HCT116 (cell line): ENCODE measurements around the gene CREG2. TPM values are rescaled to one million over a fixed set of nuclear protein-coding genes. Genes with fewer than 3 reads are reported as not detected.

ENCODE experiments used
- ATAC-seq: fragments of 200-7000 bp; cut with Tn5 transposase; 2 replicates; pipeline ENCODE4 v1.9.1; 2020; ENCODE audit warnings: mild to moderate bottlenecking, moderate library complexity
- BruUV-seq: library from RNA; stranded (reverse); fragments of 400-500 nt; replicated peaks from 2 replicates; lab custom pipeline; 2021; lab: Mats Ljungman, UMichigan
- CTCF ChIA-PET: fragments of 300-600 bp; sonication (Branson Sonifier 250); formaldehyde crosslinking; loops from one replicate; lab custom pipeline; 2021; ENCODE audit warnings: antibody characterized with exemption; lab: Charles Lee
- POLR2A ChIA-PET: fragments of 300-600, 350-600 bp; sonication (Branson Sonifier 250); formaldehyde crosslinking; loops from one replicate; lab custom pipeline; 2021; ENCODE audit warnings: antibody characterized with exemption; lab: Charles Lee
- RAD21 ChIA-PET, 2 experiments: fragments of 300-600 bp; sonication (Branson Sonifier 250); formaldehyde crosslinking; loops; one replicate each; lab custom pipeline; 2023; ENCODE audit warnings: low total read pairs in 2 of 2; ENCODE audit not compliant: uncharacterized antibody in 2 of 2, unreplicated experiment in 2 of 2, low non-redundant PET in 1 of 2; lab: Charles Lee
- DNase-seq: peaks from one replicate; pipeline ENCODE4 v3.0.0-alpha.2; 2010; ENCODE audit warnings: low read depth, low spot score
- H2AFZ ChIP-seq: fragments of 200-600 bp; shearing (Covaris generic), sonication (generic); 2 replicates; pipeline ENCODE4 v1.6.1; 2017; ENCODE audit warnings: low read depth, mixed run types, mixed read lengths, antibody characterized with exemption, low read length; ENCODE audit not compliant: poor library complexity, severe bottlenecking
- H3K27ac ChIP-seq: 2 replicates; pipeline ENCODE4 v1.5.1; 2012; ENCODE audit warnings: low read depth, low read length
- H3K27me3 ChIP-seq: fragments of 200-600 bp; sonication (generic); 2 replicates; pipeline ENCODE4 v1.6.1; 2016; ENCODE audit warnings: mixed run types, low read length, mixed read lengths; ENCODE audit not compliant: insufficient read depth
- H3K36me3 ChIP-seq, 2 experiments: fragments of 200-500 bp in 1 of 2; fragments of 200-600 bp in 1 of 2; sonication (Bioruptor generic) in 1 of 2; sonication (generic) in 1 of 2; 2 replicates each; pipeline versions ENCODE4 v1.5.1 to v1.6.1; 2014 to 2016; ENCODE audit warnings: low read length in 2 of 2, inconsistent platforms in 1 of 2, mixed read lengths in 1 of 2, mixed run types in 1 of 2; ENCODE audit not compliant: insufficient read depth in 2 of 2, control insufficient read depth in 1 of 2
- H3K4me1 ChIP-seq, 2 experiments: fragments of 200-600 bp in 1 of 2; sonication (generic) in 1 of 2; 2 replicates each; pipeline versions ENCODE4 v1.5.1 to v1.6.1; 2012 to 2017; ENCODE audit warnings: low read length in 2 of 2, inconsistent platforms in 1 of 2, mild to moderate bottlenecking in 1 of 2, mixed read lengths in 1 of 2, mixed run types in 1 of 2, moderate library complexity in 1 of 2; ENCODE audit not compliant: insufficient read depth in 2 of 2, control insufficient read depth in 1 of 2
- H3K4me2 ChIP-seq: fragments of 200-600 bp; sonication (generic); 2 replicates; pipeline ENCODE4 v1.6.1; 2017; ENCODE audit warnings: mixed run types, low read length, mixed read lengths
- H3K4me3 ChIP-seq, 2 experiments: fragments of 200-600 bp in 1 of 2; sonication (generic) in 1 of 2; replicated peaks in 1 of 2; 2 replicates each; pipeline ENCODE4 v1.5.1; 2011 to 2016; ENCODE audit warnings: low read length in 2 of 2, control low read depth in 1 of 2, low read depth in 1 of 2, mild to moderate bottlenecking in 1 of 2, mixed read lengths in 1 of 2, mixed run types in 1 of 2
- H3K79me2 ChIP-seq: fragments of 200-600 bp; sonication (generic); 2 replicates; pipeline ENCODE4 v1.6.1; 2017; ENCODE audit warnings: mild to moderate bottlenecking, mixed run types, low read length, moderate library complexity, mixed read lengths; ENCODE audit not compliant: insufficient read depth
- H3K9ac ChIP-seq: fragments of 200-600 bp; sonication (generic); 2 replicates; pipeline ENCODE4 v1.6.1; 2016; ENCODE audit warnings: low read length, mixed read lengths
- H3K9me2 ChIP-seq: fragments of 200-600 bp; sonication (generic), shearing (Covaris generic); 2 replicates; pipeline ENCODE4 v1.6.1; 2017; ENCODE audit warnings: mixed run types, mild to moderate bottlenecking, moderate library complexity; ENCODE audit not compliant: insufficient read depth
- H3K9me3 ChIP-seq, 2 experiments: fragments of 200-500 bp in 1 of 2; fragments of 200-600 bp in 1 of 2; sonication (Bioruptor generic) in 1 of 2; sonication (generic) in 1 of 2; 2 replicates each; pipeline ENCODE4 v1.6.1; 2014 to 2017; ENCODE audit warnings: low read length in 2 of 2, mixed read lengths in 2 of 2, inconsistent platforms in 1 of 2, low read depth in 1 of 2, mild to moderate bottlenecking in 1 of 2, mixed run types in 1 of 2, moderate library complexity in 1 of 2; ENCODE audit not compliant: control insufficient read depth in 1 of 2, insufficient read depth in 1 of 2
- H4K20me1 ChIP-seq: fragments of 200-600 bp; sonication (generic), shearing (Covaris generic); 2 replicates; pipeline ENCODE4 v1.6.1; 2017; ENCODE audit warnings: mixed run types, mild to moderate bottlenecking, moderate library complexity; ENCODE audit not compliant: insufficient read depth
- CBX3 ChIP-seq: IDR thresholded peaks from 2 replicates; pipeline ENCODE4 v1.6.1; 2012; ENCODE audit warnings: low read depth
- CEBPB ChIP-seq: IDR thresholded peaks from 2 replicates; pipeline ENCODE4 v1.6.1; 2012; ENCODE audit warnings: low read depth
- JUND ChIP-seq: IDR thresholded peaks from 2 replicates; pipeline ENCODE4 v1.6.1; 2012
- RAD21 ChIP-seq: IDR thresholded peaks from 2 replicates; pipeline ENCODE4 v1.6.1; 2012; ENCODE audit warnings: low read depth, mild to moderate bottlenecking
- SIN3A ChIP-seq: IDR thresholded peaks from 2 replicates; pipeline ENCODE4 v1.6.1; 2012; ENCODE audit warnings: low read depth
- SP1 ChIP-seq: IDR thresholded peaks from 2 replicates; pipeline ENCODE4 v1.6.1; 2012; ENCODE audit warnings: low read depth
- SRF ChIP-seq: IDR thresholded peaks from 2 replicates; pipeline ENCODE4 v1.6.1; 2012; ENCODE audit warnings: low read depth
- TCF7L2 ChIP-seq: IDR thresholded peaks from 2 replicates; pipeline ENCODE4 v1.7.0; 2011; ENCODE audit warnings: borderline replicate concordance, inconsistent platforms; ENCODE audit not compliant: insufficient read depth, insufficient read length; ENCODE audit errors: extremely low read depth
- intact Hi-C: fragments of 100-400 bp; cut with micrococcal nuclease; formaldehyde crosslinking; loops from 2 replicates; pipeline ENCODE4 v1.10.0; 2022
- total RNA-seq: library from RNA; stranded (reverse); gene quantifications from one replicate; pipeline ENCODE4 v1.2.1, GENCODE V29; 2021; ENCODE audit not compliant: unreplicated experiment
- TF ChIP-seq, protein P1 (sequence below): IDR thresholded peaks from 2 replicates; pipeline ENCODE4 v1.6.1; 2012
- TF ChIP-seq, protein P2 (sequence below): IDR thresholded peaks from 2 replicates; pipeline ENCODE4 v1.6.1; 2011; ENCODE audit warnings: mild to moderate bottlenecking, low read length, moderate library complexity; ENCODE audit not compliant: insufficient replicate concordance; ENCODE audit errors: extremely low read depth
- TF ChIP-seq, protein P3 (sequence below): IDR thresholded peaks from 2 replicates; pipeline ENCODE4 v1.6.1; 2012; ENCODE audit warnings: low read depth
- TF ChIP-seq, protein P4 (sequence below), 3 experiments: fragments of 200-600 bp in 1 of 3; sonication (generic) in 1 of 3; IDR thresholded peaks in 2 of 3; conservative IDR thresholded peaks in 1 of 3; 2 replicates each; pipeline ENCODE4 v1.5.1; 2012 to 2017; ENCODE audit warnings: low read depth in 2 of 3, low read length in 2 of 3, antibody characterized with exemption in 1 of 3, borderline replicate concordance in 1 of 3, control low read depth in 1 of 3, mild to moderate bottlenecking in 1 of 3, mixed read lengths in 1 of 3, mixed run types in 1 of 3, moderate library complexity in 1 of 3; ENCODE audit not compliant: insufficient read depth in 1 of 3

CREG2 gene
- total RNA-seq, 1 experiment from 2014 or later: 0.12 TPM

DNA sequence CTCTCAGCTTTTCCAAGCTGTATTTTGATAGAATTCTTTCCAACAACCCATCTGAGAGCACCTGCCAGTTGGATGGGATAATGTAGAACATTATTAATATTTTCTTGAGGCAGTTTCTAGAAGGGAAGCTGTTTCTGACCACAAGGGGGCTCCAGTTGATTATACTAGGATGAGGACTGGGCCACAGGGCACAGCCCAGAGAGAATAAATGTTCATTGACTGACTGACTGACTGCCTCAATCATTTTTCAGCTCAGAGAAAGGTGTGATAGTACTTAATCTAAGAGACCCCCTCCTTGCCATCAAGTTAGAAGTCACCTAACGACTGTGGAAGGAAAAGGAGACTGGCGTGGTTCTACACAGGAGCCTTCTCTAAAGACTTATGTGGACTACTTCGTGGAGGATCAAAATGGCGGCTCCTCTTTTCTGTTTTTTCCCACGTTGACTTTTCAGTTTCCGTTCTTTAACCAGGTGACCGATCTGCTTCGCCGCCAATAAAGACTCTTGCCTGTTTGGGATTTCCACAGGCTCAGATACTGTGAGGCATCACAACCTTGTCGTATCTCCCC is 31.9 kb upstream of the CREG2 start:
- ATAC-seq: peak; percentile 91
- no peak overlapping the region for H3K9ac ChIP-seq
- POLR2A ChIA-PET: no interaction called here
- peak overlapping the region; percentile 31 for H2AFZ ChIP-seq
- H3K27me3 ChIP-seq: no peaks in the 10 kb centered on the region
- H3K4me3 ChIP-seq: no peak overlapping the region
- H3K9me2 ChIP-seq: no peaks in the 10 kb centered on the region
- no peak overlapping the region for H3K27ac ChIP-seq
- RAD21 ChIA-PET: interaction anchor here (0.5 to 1.1 kb wide), 5 partner anchors 64 to 1023 kb away, joined by 3 to 5 read pairs (median 4); no protein-coding TSS in a partner anchor
- H3K79me2 ChIP-seq: no peaks in the 10 kb centered on the region
- no peaks in the 10 kb centered on the region for H4K20me1 ChIP-seq
- BruUV-seq: no TSS peak
- H3K4me2 ChIP-seq: no peak overlapping the region
- DNase-seq: peak; percentile 49
- H3K36me3 ChIP-seq: no peaks in the 10 kb centered on the region
- CTCF ChIA-PET: interaction anchor here (0.5 to 3.2 kb wide), 13 partner anchors 10 to 821 kb away, joined by 3 to 18 read pairs (median 3); no protein-coding TSS in a partner anchor
- intact Hi-C loops: loop anchor here (1.0 to 10.0 kb wide), 6 partner anchors 76 to 1030 kb away; no protein-coding TSS in a partner anchor
- H3K9me3 ChIP-seq: no peaks in the 10 kb centered on the region
- H3K4me1 ChIP-seq: no peaks in the 10 kb centered on the region
- TF ChIP-seq, protein P1, sequence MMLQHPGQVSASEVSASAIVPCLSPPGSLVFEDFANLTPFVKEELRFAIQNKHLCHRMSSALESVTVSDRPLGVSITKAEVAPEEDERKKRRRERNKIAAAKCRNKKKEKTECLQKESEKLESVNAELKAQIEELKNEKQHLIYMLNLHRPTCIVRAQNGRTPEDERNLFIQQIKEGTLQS: no peak
- TF ChIP-seq RAD21: peak; percentile 91
- no peak for TF ChIP-seq CEBPB
- TF ChIP-seq, protein P2, sequence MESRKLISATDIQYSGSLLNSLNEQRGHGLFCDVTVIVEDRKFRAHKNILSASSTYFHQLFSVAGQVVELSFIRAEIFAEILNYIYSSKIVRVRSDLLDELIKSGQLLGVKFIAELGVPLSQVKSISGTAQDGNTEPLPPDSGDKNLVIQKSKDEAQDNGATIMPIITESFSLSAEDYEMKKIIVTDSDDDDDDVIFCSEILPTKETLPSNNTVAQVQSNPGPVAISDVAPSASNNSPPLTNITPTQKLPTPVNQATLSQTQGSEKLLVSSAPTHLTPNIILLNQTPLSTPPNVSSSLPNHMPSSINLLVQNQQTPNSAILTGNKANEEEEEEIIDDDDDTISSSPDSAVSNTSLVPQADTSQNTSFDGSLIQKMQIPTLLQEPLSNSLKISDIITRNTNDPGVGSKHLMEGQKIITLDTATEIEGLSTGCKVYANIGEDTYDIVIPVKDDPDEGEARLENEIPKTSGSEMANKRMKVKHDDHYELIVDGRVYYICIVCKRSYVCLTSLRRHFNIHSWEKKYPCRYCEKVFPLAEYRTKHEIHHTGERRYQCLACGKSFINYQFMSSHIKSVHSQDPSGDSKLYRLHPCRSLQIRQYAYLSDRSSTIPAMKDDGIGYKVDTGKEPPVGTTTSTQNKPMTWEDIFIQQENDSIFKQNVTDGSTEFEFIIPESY: no peak
- peak; percentile 18; the same call in 1 of the 2 replicates for TF ChIP-seq CBX3
- no peak for TF ChIP-seq JUND
- TF ChIP-seq, protein P3, sequence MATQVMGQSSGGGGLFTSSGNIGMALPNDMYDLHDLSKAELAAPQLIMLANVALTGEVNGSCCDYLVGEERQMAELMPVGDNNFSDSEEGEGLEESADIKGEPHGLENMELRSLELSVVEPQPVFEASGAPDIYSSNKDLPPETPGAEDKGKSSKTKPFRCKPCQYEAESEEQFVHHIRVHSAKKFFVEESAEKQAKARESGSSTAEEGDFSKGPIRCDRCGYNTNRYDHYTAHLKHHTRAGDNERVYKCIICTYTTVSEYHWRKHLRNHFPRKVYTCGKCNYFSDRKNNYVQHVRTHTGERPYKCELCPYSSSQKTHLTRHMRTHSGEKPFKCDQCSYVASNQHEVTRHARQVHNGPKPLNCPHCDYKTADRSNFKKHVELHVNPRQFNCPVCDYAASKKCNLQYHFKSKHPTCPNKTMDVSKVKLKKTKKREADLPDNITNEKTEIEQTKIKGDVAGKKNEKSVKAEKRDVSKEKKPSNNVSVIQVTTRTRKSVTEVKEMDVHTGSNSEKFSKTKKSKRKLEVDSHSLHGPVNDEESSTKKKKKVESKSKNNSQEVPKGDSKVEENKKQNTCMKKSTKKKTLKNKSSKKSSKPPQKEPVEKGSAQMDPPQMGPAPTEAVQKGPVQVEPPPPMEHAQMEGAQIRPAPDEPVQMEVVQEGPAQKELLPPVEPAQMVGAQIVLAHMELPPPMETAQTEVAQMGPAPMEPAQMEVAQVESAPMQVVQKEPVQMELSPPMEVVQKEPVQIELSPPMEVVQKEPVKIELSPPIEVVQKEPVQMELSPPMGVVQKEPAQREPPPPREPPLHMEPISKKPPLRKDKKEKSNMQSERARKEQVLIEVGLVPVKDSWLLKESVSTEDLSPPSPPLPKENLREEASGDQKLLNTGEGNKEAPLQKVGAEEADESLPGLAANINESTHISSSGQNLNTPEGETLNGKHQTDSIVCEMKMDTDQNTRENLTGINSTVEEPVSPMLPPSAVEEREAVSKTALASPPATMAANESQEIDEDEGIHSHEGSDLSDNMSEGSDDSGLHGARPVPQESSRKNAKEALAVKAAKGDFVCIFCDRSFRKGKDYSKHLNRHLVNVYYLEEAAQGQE: no peak
- TF ChIP-seq, protein P4, sequence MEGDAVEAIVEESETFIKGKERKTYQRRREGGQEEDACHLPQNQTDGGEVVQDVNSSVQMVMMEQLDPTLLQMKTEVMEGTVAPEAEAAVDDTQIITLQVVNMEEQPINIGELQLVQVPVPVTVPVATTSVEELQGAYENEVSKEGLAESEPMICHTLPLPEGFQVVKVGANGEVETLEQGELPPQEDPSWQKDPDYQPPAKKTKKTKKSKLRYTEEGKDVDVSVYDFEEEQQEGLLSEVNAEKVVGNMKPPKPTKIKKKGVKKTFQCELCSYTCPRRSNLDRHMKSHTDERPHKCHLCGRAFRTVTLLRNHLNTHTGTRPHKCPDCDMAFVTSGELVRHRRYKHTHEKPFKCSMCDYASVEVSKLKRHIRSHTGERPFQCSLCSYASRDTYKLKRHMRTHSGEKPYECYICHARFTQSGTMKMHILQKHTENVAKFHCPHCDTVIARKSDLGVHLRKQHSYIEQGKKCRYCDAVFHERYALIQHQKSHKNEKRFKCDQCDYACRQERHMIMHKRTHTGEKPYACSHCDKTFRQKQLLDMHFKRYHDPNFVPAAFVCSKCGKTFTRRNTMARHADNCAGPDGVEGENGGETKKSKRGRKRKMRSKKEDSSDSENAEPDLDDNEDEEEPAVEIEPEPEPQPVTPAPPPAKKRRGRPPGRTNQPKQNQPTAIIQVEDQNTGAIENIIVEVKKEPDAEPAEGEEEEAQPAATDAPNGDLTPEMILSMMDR (IDR thresholded peaks at IDR 0.05 in 2 of 3, conservative IDR thresholded peaks at IDR 0.05 in 1 of 3; ENCODE audit: borderline replicate concordance in 1 of 3, insufficient read depth in 1 of 3, low read depth in 2 of 3, low read length in 2 of 3): peak; percentile 71 to 82 (median 80)
- TF ChIP-seq TCF7L2: no peak
- no peak for TF ChIP-seq SRF
- no peak for TF ChIP-seq SIN3A
- TF ChIP-seq SP1: no peak
- TF ChIP-seq, all 23 proteins: peak for 3
